NCI-H187 (cell line): ENCODE results near the gene GOLM1.
"Not testable (repeated sequence)": the region's sequence is repeated elsewhere in the genome, so short reads cannot be mapped to it uniquely, and the experiment has no call there.

Experiments
- DNase-seq, 2 experiments: peaks; one replicate each; lab custom pipeline; 2025; lab: John Stamatoyannopoulos, UW

GOLM1 gene

GRCh38 chr9:86082870-86083269 lies 16.5 kb downstream of the GOLM1 start:
- DNase-seq, result no peak

DNA sequence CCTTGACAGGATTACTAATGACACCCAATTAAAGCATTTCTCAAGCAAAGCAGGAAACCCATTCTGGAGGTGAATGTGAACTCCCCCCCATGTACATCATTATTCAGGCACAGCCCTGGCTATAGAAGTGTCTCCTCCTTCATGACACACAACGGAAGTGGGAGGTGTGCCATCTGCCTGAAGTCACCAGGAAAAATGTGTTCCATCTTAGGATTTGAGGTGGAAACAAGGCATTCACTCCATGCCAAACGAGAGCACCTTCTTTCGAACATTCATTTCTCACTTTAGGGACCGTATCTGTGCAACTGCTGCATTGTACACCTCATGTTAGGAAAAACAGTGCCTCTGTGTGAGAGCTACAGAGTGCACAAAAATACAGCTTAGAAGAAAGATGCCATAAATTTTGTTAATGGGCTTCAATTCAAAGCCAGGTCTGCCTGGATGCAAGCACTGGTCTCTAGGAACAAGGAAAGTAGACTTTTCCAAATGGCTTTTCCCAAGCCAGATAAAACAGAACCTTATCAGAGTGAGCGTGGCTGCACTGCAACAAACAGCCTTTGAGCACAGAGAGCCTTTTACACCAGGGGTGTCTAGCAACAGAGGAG lies 19.4 kb downstream of the GOLM1 start:
- no peak for DNase-seq

- DNase-seq, result no peak
Observed at GRCh38 chr9:86079421-86079831, 19.9 kb downstream of the GOLM1 start.

- DNase-seq, result no peak
Observed at GRCh38 chr9:86078731-86079130, 20.6 kb downstream of the GOLM1 start.

DNA sequence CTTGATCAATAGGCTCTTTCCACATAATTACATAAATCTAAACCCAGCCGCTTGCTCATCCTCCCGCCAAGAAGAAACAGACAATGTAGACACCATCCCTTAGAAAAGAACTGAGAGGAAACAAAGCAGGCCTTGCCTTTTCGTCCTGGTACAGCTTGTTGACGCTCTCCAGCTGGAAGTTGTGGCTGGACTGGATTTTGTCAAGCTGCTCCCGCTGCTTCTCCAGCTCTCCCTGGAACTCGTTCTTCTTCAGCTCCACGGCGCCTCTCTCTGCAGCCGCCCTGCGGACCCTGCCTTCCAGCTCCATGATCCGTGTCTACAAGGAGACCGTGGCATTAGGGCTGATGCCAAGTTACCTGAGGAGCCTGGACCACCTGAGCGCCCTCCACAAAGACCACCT lies 22.1 kb downstream of the GOLM1 start:
- DNase-seq, result no peak

GRCh38 chr9:86075132-86076109 lies 23.9 kb downstream of the GOLM1 start:
- no peak for DNase-seq

DNA sequence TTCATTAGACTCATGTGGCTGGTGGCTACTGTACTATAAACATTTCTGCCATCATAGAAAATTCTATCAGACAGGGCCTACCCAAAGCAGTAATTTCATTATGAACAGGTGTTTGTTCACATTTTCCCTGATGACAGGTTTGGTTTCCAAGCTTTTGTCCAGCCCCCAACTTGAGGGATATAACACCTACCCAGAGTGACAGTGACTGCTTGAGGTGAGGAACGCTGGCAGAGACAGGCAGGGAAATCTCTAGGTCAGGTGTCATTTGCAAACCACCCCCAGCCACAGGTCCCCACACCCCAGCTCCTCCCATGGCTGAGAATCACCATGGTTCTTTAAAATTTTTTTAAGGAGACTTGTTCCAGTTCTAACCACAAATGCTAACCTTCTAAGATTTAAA lies 25.5 kb downstream of the GOLM1 start:
- no peak for DNase-seq

GRCh38 chr9:86072394-86072877 lies 26.9 kb downstream of the GOLM1 start:
- DNase-seq, result no peak

GRCh38 chr9:86069206-86069869 lies 30.0 kb downstream of the GOLM1 start:
- no peak for DNase-seq

- no peak for DNase-seq
Observed at GRCh38 chr9:86064220-86064619, 35.1 kb downstream of the GOLM1 start.

DNA sequence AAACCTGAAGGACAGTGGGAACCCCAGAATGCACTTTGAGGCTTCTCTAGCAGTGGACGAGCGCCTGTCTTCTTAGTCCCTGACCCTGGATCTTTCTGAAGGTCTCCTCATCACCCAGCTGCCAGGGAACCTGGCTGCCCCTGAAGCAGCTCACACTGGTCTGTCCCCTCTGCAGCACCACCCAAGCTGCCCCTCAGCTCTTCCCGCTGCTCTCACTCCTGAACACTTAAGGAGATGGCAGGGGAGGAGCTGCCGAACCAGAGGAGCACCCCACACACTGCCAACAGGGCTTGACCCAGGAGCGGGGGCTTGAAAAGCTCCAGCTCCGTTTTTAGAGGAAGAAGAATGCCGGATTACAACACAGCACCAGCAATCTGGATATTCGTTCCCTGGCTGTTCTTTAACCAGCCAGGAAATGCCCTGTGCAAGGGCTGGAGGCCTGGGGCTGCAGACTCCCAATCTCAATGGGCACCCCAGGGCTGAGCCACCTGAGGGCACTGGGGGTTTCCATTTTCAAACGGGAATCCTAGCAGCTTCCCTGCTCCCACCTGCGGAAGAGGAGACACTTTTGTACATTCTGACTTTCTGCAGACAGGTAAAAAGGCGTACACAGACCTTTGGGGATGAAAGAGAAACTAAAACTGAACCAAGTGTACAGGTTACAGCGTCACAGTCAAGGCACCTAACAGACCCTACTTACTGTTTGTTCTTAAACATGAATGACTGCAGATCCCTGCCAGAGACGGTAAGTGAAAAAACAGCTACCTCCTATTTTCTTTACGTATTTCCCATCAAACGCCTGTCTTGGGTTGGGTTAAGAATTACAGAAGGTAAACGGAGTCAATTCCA lies 36.3 kb downstream of the GOLM1 start:
- DNase-seq, result no peak

- no peak for DNase-seq
Observed at GRCh38 chr9:86061972-86062739, 37.2 kb downstream of the GOLM1 start.

DNA sequence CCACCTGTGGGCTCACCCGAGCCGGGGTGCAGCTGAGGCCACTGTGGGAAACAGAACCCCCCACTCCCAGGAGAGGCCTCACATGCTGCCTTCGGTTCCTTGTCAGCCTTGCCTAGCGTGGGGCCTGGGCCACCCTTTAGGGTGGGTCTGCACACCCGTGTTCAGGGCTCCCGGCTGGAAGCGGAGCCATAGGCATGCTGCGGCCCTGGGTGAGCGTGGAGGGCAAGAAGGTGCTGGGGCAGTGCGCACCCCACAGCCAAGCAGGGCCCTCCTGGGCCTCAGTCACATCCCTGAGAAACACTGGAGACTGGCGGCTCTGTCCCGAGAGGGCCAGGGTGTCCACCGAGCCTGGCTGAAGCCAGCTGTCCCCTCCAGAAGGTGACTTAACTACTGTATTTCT lies 41.9 kb downstream of the GOLM1 start:
- DNase-seq, result no peak

- no peak for DNase-seq
Observed at GRCh38 chr9:86054695-86055094, 44.7 kb downstream of the GOLM1 start.

- DNase-seq, result no peak
Observed at GRCh38 chr9:86052556-86053468, 46.5 kb downstream of the GOLM1 start.

DNA sequence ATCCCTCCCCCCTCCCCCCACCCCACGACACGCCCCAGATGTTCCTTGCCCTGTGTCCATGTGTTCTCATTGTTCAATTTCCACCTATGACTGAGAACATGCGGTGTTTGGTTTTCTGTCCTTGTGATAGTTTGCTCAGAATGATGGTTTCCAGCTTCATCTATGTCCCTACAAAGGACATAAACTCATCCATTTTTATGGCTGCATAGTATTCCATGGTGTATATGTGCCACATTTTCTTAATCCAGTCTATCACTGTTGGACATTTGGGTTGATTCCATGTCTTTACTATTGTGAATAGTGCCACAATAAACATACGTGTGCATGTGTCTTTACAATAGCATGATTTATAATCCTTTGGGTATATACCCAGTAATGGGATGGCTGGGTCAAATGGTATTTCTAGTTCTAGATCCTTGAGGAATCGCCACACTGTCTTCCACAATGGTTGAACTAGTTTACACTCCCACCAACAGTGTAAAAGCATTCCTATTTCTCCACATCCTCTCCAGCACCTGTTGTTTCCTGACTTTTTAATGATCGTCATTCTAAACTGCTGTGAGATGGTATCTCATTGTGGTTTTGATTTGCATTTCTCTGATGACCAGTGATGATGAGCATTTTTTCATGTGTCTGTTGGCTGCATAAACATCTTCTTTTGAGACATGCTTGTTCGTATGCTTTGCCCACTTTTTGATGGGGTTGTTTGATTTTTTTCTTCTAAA lies 51.2 kb downstream of the GOLM1 start:
- DNase-seq, result not testable (repeated sequence)

- DNase-seq, result no peak
Observed at GRCh38 chr9:86047361-86047760, 52.0 kb downstream of the GOLM1 start.

DNA sequence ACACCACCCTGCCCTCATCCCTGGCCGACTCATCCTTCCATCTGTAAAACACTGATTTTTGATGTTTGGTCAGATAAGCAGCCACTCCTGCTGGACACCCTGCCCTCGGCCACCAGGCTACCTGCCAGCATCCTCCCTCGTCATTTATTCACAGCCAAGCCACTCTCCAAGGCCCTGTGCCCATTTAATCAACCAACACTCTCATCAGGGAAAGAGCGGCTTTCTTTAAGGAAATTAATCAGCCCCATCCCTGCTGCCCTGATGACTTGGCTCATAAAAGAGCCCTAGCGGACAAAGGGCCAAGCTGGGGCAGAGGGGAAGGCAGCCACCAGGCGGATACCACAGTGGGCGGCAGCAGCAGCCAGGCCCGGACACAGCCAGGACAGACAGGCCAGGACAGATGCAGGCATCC lies 52.4 kb downstream of the GOLM1 start:
- no peak for DNase-seq

- DNase-seq, result no peak
Observed at GRCh38 chr9:86046071-86046636, 53.2 kb downstream of the GOLM1 start.
